Sigmoid colon (tissue), 7 donors: ENCODE results near the gene AMMECR1. TPM values are rescaled to one million over a fixed set of nuclear protein-coding genes. Genes with fewer than 3 reads are reported as not detected.
"Not testable (repeated sequence)": the region's sequence is repeated elsewhere in the genome, so short reads cannot be mapped to it uniquely, and the experiment has no call there.

Source experiments
- DNase-seq: peaks from one replicate; pipeline ENCODE4 v3.0.0-alpha.2; 2019
- H3K27ac ChIP-seq, 4 donors: fragments of 200-600 bp; sonication (generic); one replicate each; pipeline ENCODE4 v1.5.1; 2016 to 2019; ENCODE audit warnings: mild to moderate bottlenecking in 1 of 4
- H3K27me3 ChIP-seq, 3 donors: fragments of 200-600 bp; sonication (generic); one replicate each; pipeline ENCODE4 v1.5.1; 2019; ENCODE audit warnings: mild to moderate bottlenecking in 1 of 3
- H3K36me3 ChIP-seq, 4 donors: fragments of 200-600 bp; sonication (generic); one replicate each; pipeline ENCODE4 v1.5.1; 2016 to 2019
- H3K4me1 ChIP-seq, 4 donors: fragments of 200-600 bp; sonication (generic); one replicate each; pipeline ENCODE4 v1.5.1; 2017 to 2019
- H3K4me3 ChIP-seq, 4 donors: fragments of 200-600 bp; sonication (generic); one replicate each; pipeline ENCODE4 v1.5.1; 2017 to 2019; ENCODE audit warnings: mild to moderate bottlenecking in 2 of 4, moderate library complexity in 1 of 4
- H3K9me3 ChIP-seq, 4 donors: fragments of 200-600 bp in 3 of 4; sonication (generic) in 3 of 4; one replicate each; pipeline versions ENCODE4 v1.5.1 to v1.6.1; 2013 to 2019
- EP300 ChIP-seq, 4 donors: sonication (generic); formaldehyde crosslinking; IDR thresholded peaks; one replicate each; pipeline ENCODE4 v1.6.1; 2017; ENCODE audit warnings: antibody characterized with exemption in 4 of 4
- POLR2A ChIP-seq, 2 donors: fragments of 450-650 bp; IDR thresholded peaks; one replicate each; pipeline ENCODE4 v1.6.1; 2016; ENCODE audit warnings: antibody characterized with exemption in 2 of 2, mild to moderate bottlenecking in 2 of 2, moderate library complexity in 2 of 2
- POLR2AphosphoS5 ChIP-seq, 4 donors: sonication (generic); formaldehyde crosslinking; IDR thresholded peaks; one replicate each; pipeline ENCODE4 v1.6.1; 2017; ENCODE audit warnings: antibody characterized with exemption in 4 of 4
- WGBS, 2 donors: extraction: QIAGEN DNeasy Blood & Tissue Kit; methylation state at CpG; one replicate each; pipeline ENCODE4 v1.1.7; 2013; 5-methylcytosine and 5-hydroxymethylcytosine counted together
- intact Hi-C: fragments of 100-400 bp; cut with DNase I; formaldehyde crosslinking; loops from one replicate; pipeline ENCODE4 v1.15.1; 2023
- polyA plus RNA-seq, 3 donors: library from polyadenylated mRNA; stranded (reverse); fragments of 200-250 nt; gene quantifications; one replicate each; pipeline ENCODE4 v1.2.3, GENCODE V29; 2013
- total RNA-seq, 4 donors: library from RNA; depleted of rRNA; stranded (reverse); fragments of >200 nt; gene quantifications; one replicate each; pipeline ENCODE4 v1.1.0, GENCODE V29; 2016
- TF ChIP-seq, protein P1 (sequence below), 4 experiments: fragments of 450-650 bp in 3 of 4; fragments of 200-600 bp in 1 of 4; IDR thresholded peaks; one replicate each; pipeline ENCODE4 v1.5.1; 2016 to 2019; ENCODE audit warnings: antibody characterized with exemption in 4 of 4, mild to moderate bottlenecking in 3 of 4, moderate library complexity in 2 of 4
- donor health status: healthy with polysubstance abuse.
- donor health status: Bipolar disorder and iron deficiency.
- donor health status: healthy.

Gene AMMECR1
- total and polyA plus RNA-seq, 7 donors = 1.5 to 8.1 (median 3.2) TPM

DNA sequence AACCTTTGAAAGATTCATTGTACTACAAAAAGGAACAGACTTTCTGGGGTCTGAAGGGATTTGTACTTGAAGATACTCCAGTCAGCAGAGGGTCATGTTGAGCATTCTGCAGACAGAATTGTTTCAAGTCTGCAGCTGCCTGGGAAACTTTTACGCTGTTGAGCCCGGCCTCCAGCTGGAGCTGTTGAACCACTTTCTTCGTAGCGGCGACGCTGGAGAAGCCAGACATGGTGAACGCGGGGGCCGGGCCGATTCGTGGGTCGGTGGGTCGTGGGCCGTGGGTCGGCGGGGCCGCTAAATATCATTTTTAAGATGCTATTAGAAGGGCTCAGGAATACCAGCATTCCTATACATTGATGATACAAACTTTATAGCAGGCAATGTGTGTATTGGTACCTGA is 28.8 kb upstream of the AMMECR1 start:
- DNase-seq = no peak
- 66 to 84% methylated on average over 17 of the region's 17 CpGs for WGBS, 2 donors
- Histone ChIP-seq H3K36me3 (no peaks in the 10 kb centered on the region), H3K4me1 (no peaks in the 10 kb centered on the region), H3K4me3 (no peak overlapping the region), H3K27ac (no peak overlapping the region), H3K9me3 (no peaks in the 10 kb centered on the region), H3K27me3 (no peaks in the 10 kb centered on the region)
- intact Hi-C loops = no loop called here
- TF ChIP-seq EP300 (IDR thresholded peaks at IDR 0.05) (no peak), POLR2A (IDR thresholded peaks at IDR 0.05) (no peak), POLR2AphosphoS5 (IDR thresholded peaks at IDR 0.05) (no peak)
- TF ChIP-seq, protein P1, sequence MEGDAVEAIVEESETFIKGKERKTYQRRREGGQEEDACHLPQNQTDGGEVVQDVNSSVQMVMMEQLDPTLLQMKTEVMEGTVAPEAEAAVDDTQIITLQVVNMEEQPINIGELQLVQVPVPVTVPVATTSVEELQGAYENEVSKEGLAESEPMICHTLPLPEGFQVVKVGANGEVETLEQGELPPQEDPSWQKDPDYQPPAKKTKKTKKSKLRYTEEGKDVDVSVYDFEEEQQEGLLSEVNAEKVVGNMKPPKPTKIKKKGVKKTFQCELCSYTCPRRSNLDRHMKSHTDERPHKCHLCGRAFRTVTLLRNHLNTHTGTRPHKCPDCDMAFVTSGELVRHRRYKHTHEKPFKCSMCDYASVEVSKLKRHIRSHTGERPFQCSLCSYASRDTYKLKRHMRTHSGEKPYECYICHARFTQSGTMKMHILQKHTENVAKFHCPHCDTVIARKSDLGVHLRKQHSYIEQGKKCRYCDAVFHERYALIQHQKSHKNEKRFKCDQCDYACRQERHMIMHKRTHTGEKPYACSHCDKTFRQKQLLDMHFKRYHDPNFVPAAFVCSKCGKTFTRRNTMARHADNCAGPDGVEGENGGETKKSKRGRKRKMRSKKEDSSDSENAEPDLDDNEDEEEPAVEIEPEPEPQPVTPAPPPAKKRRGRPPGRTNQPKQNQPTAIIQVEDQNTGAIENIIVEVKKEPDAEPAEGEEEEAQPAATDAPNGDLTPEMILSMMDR (IDR thresholded peaks at IDR 0.05) = no peak

GRCh38 chrX:110341189-110342035 is 23.5 kb upstream of the AMMECR1 start:
- Histone ChIP-seq H3K4me3 (no peak overlapping the region), H3K27ac (no peak overlapping the region), H3K4me1 (no peaks in the 10 kb centered on the region), H3K9me3 (no peaks in the 10 kb centered on the region), H3K27me3 (no peaks in the 10 kb centered on the region), H3K36me3 (no peaks in the 10 kb centered on the region)
- TF ChIP-seq EP300 (IDR thresholded peaks at IDR 0.05) (no peak), POLR2AphosphoS5 (IDR thresholded peaks at IDR 0.05) (no peak), POLR2A (IDR thresholded peaks at IDR 0.05) (no peak)
- TF ChIP-seq, protein P1 (IDR thresholded peaks at IDR 0.05) = no peak
- WGBS, 2 donors = 82 to 86% methylated on average over 11 of the region's 11 CpGs
- DNase-seq = no peak
- intact Hi-C loops = no loop called here

DNA sequence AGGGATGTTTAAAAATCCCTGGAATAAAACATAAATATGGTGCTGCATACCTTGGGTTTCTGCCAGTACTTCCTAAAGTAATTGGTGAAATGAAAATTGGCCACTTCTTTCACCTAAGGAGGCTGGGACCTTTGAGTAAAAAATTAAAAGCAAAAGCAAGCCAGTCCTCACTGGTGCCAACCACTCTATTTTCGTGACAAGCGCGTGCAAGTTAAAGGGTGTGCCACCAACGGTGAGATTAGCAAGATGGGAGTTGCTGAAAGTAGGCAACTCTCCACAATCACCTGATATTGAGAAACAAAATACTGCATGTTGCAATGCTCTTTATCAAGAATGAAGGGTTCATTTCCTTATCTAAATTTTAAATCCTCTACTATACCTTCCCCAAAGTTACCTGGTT is 21.1 kb upstream of the AMMECR1 start:
- no peak for TF ChIP-seq POLR2AphosphoS5 (IDR thresholded peaks at IDR 0.05)

GRCh38 chrX:110333458-110333857 is 15.6 kb upstream of the AMMECR1 start:
- H3K4me3 ChIP-seq, H3K27ac ChIP-seq, intact Hi-C loops, H3K36me3 ChIP-seq, H3K4me1 ChIP-seq, H3K9me3 ChIP-seq, DNase-seq, H3K27me3 ChIP-seq: not testable (repeated sequence)
- 88 to 100% methylated on average over 1 of the region's 1 CpG for WGBS, 2 donors

More for the DNA sequence above, 21.1 kb upstream of the AMMECR1 start:
- H3K36me3 ChIP-seq = no peaks in the 10 kb centered on the region
- H3K4me3 ChIP-seq = no peak overlapping the region
- WGBS, 2 donors = 80 to 95% methylated on average over 4 of the region's 4 CpGs
- intact Hi-C loops = no loop called here
- no peak for DNase-seq
- no peaks in the 10 kb centered on the region for H3K27me3 ChIP-seq
- H3K4me1 ChIP-seq = no peaks in the 10 kb centered on the region
- H3K27ac ChIP-seq = no peak overlapping the region
- no peaks in the 10 kb centered on the region for H3K9me3 ChIP-seq

- TF ChIP-seq EP300 (IDR thresholded peaks at IDR 0.05) (no peak), POLR2AphosphoS5 (IDR thresholded peaks at IDR 0.05) (no peak), POLR2A (IDR thresholded peaks at IDR 0.05) (no peak)
- TF ChIP-seq, protein P1 (IDR thresholded peaks at IDR 0.05) = no peak
- DNase-seq = no peak
Observed at GRCh38 chrX:110331444-110332030, 13.7 kb upstream of the AMMECR1 start.

GRCh38 chrX:110328613-110329012 is 10.7 kb upstream of the AMMECR1 start:
- intact Hi-C loops, H3K4me3 ChIP-seq, DNase-seq, H3K27me3 ChIP-seq, H3K27ac ChIP-seq, H3K4me1 ChIP-seq, H3K9me3 ChIP-seq, H3K36me3 ChIP-seq: not testable (repeated sequence)
- WGBS, 2 donors = 32 to 81% methylated on average over 1 of the region's 1 CpG

More at GRCh38 chrX:110331444-110332030, 13.7 kb upstream of the AMMECR1 start:
- H3K4me1 ChIP-seq = no peaks in the 10 kb centered on the region
- no peak overlapping the region for H3K4me3 ChIP-seq
- 59 to 82% methylated on average over 3 of the region's 3 CpGs for WGBS, 2 donors
- intact Hi-C loops = no loop called here
- H3K36me3 ChIP-seq = no peaks in the 10 kb centered on the region
- H3K27me3 ChIP-seq = no peaks in the 10 kb centered on the region
- no peaks in the 10 kb centered on the region for H3K9me3 ChIP-seq
- H3K27ac ChIP-seq = no peak overlapping the region
